HepG2 (cell line): Measurements from ENCODE around the gene PLCG1. TPM values are rescaled to one million over a fixed set of nuclear protein-coding genes. Genes with fewer than 3 reads are reported as not detected.

Experiments
- ATAC-seq: fragments of 200-7000 bp; cut with Tn5 transposase; 3 replicates; pipeline ENCODE4 v1.9.1; 2020; ENCODE audit warnings: mild to moderate bottlenecking, moderate library complexity
- BruUV-seq: library from RNA; stranded (reverse); fragments of 400-500 nt; replicated peaks from 2 replicates; lab custom pipeline; 2021; lab: Mats Ljungman, UMichigan
- CTCF ChIA-PET: fragments of 300-600 bp; formaldehyde crosslinking; extraction: SDS; loops from one replicate; lab custom pipeline; 2021; ENCODE audit warnings: low total read pairs, inconsistent platforms, low intra/inter-chr PET ratio; lab: Yijun Ruan, JAX
- POLR2A ChIA-PET: fragments of 350-600 bp; sonication (Branson Sonifier 250); formaldehyde crosslinking; loops from one replicate; lab custom pipeline; 2020; ENCODE audit warnings: antibody characterized with exemption, inconsistent platforms; lab: Yijun Ruan, JAX
- DNase-seq: peaks from one replicate; pipeline ENCODE4 v3.0.0-alpha.2; 2015; ENCODE audit warnings: low spot score
- FAIRE-seq: peaks from 3 replicates; lab custom pipeline; 2011; peaks lifted over from hg19 to GRCh38; lab: Jason Lieb, UNC
- H2AFZ ChIP-seq: one replicate; pipeline ENCODE4 v1.6.1; 2011; ENCODE audit warnings: low read length, inconsistent platforms
- H3K27ac ChIP-seq: fragments of 300-600 bp; 3 replicates; pipeline ENCODE4 v1.8.0; 2011; ENCODE audit warnings: mixed run types, mild to moderate bottlenecking, mixed read lengths, low read length, inconsistent platforms; ENCODE audit not compliant: insufficient read depth; ENCODE audit errors: extremely low read length
- H3K27me3 ChIP-seq, 2 experiments: fragments of 200-600 bp in 1 of 2; 2 replicates in 1 of 2; 3 replicates in 1 of 2; pipeline versions ENCODE4 v1.6.0 to v1.8.0; 2011; ENCODE audit warnings: low read length in 2 of 2, mild to moderate bottlenecking in 2 of 2, moderate library complexity in 2 of 2, inconsistent platforms in 1 of 2; ENCODE audit not compliant: insufficient read depth in 2 of 2, control insufficient read depth in 1 of 2
- H3K36me3 ChIP-seq, 2 experiments: fragments of 200-600 bp in 1 of 2; replicated peaks in 1 of 2; 2 replicates in 1 of 2; 3 replicates in 1 of 2; pipeline versions ENCODE4 v1.5.1 to v1.8.0; 2011; ENCODE audit warnings: low read length in 2 of 2, inconsistent platforms in 1 of 2; ENCODE audit not compliant: insufficient read depth in 2 of 2, control insufficient read depth in 1 of 2
- H3K4me1 ChIP-seq: 2 replicates; pipeline ENCODE4 v1.5.1; 2012; ENCODE audit warnings: low read length, inconsistent platforms; ENCODE audit not compliant: insufficient read depth
- H3K4me2 ChIP-seq: 2 replicates; pipeline ENCODE4 v1.6.0; 2011; ENCODE audit warnings: low read depth, low read length, inconsistent platforms
- H3K4me3 ChIP-seq, 3 experiments: fragments of 200-600 bp in 1 of 3; sonication (generic), shearing (Covaris generic) in 1 of 3; replicated peaks in 1 of 3; 2 replicates each; pipeline ENCODE4 v1.5.1; 2011 to 2016; ENCODE audit warnings: low read length in 3 of 3, inconsistent platforms in 2 of 3, low read depth in 2 of 3, mild to moderate bottlenecking in 2 of 3, control low read depth in 1 of 3, mixed read lengths in 1 of 3; ENCODE audit not compliant: insufficient read depth in 1 of 3
- H3K79me2 ChIP-seq: one replicate; pipeline ENCODE4 v1.6.1; 2011; ENCODE audit warnings: low read length, inconsistent platforms; ENCODE audit not compliant: insufficient read depth
- H3K9ac ChIP-seq: 2 replicates; pipeline ENCODE4 v1.6.0; 2011; ENCODE audit warnings: mild to moderate bottlenecking, low read depth, low read length, inconsistent platforms; ENCODE audit not compliant: insufficient read depth
- H3K9me3 ChIP-seq: 2 replicates; pipeline ENCODE4 v1.5.1; 2012; ENCODE audit warnings: mild to moderate bottlenecking, low read length
- H4K20me1 ChIP-seq: 2 replicates; pipeline ENCODE4 v1.6.0; 2011; ENCODE audit warnings: inconsistent platforms, mild to moderate bottlenecking, low read length, moderate library complexity; ENCODE audit not compliant: insufficient read depth
- ETV5 ChIP-seq: IDR thresholded peaks from 2 replicates; pipeline ENCODE4 v1.6.1; 2018; ENCODE audit warnings: missing biosample characterization, missing genetic modification reagents, inconsistent platforms, borderline replicate concordance
- HNRNPL ChIP-seq: fragments of 200-400 bp; formaldehyde crosslinking; IDR thresholded peaks from 2 replicates; pipeline ENCODE4 v1.6.1; 2017; ENCODE audit warnings: mild to moderate bottlenecking, low read depth, low read length
- SIN3B ChIP-seq: fragments of 150-350 bp; IDR thresholded peaks from 2 replicates; pipeline ENCODE4 v1.6.1; 2014; ENCODE audit warnings: low read length
- SSRP1 ChIP-seq: IDR thresholded peaks from 2 replicates; pipeline ENCODE4 v1.6.1; 2016; ENCODE audit warnings: control low read depth
- ZNF850 ChIP-seq: sonication (generic); formaldehyde crosslinking; conservative IDR thresholded peaks from 2 replicates; pipeline ENCODE4 v1.9.0; 2021; ENCODE audit warnings: mild to moderate bottlenecking, missing genetic modification reagents
- WGBS: methylation state at CpG from one replicate; pipeline ENCODE4 v1.1.6; 2017; ENCODE audit warnings: low lambda C conversion rate; 5-methylcytosine and 5-hydroxymethylcytosine counted together
- in situ Hi-C: cut with HindIII; loops from 2 replicates; pipeline ENCODE4 v1.10.0; 2017; ENCODE audit warnings: low pct_unique_long_range_greater_than_20kb; ENCODE audit not compliant: extremely low pct_ligation_motif_present
- intact Hi-C: fragments of 100-400 bp; cut with micrococcal nuclease; formaldehyde crosslinking; loops from one replicate; pipeline ENCODE4 v1.10.0; 2022; ENCODE audit not compliant: unreplicated experiment
- polyA plus RNA-seq, 8 experiments: library from polyadenylated mRNA; depleted of rRNA in 3 of 8; stranded (reverse) in 7 of 8; unstranded in 1 of 8; fragments of >200 nt; fragmentation: Illumina TruSeq in 4 of 8; extraction: Trizol in 4 of 8; gene quantifications; 2 replicates each; pipeline versions ENCODE4 v1.2.1 to v1.2.3, GENCODE V29; 2011 to 2016; ENCODE audit warnings: low read depth in 4 of 8, missing spikeins in 1 of 8, mixed read lengths in 1 of 8; ENCODE audit not compliant: insufficient read depth in 1 of 8
- total RNA-seq, 5 experiments: library from RNA; depleted of rRNA; stranded (reverse); fragments of >200 nt; fragmentation: Illumina TruSeq; extraction: Trizol; gene quantifications; 2 replicates each; pipeline ENCODE4 v1.2.3, GENCODE V29; 2016; ENCODE audit warnings: low read depth in 1 of 5
- TF ChIP-seq, protein P1 (sequence below): IDR thresholded peaks from 2 replicates; pipeline ENCODE4 v1.6.1; 2016; ENCODE audit warnings: low read depth, missing genetic modification reagents, missing compliant biosample characterization

The PLCG1 gene
- total and polyA plus RNA-seq, 2 of the 13 experiments (the other 11 are each of a cell fraction or from before 2014, with no cell fraction given): 85.3 to 158 TPM

- Histone ChIP-seq H2AFZ (no peak overlapping the region), H4K20me1 (no peaks in the 10 kb centered on the region), H3K9me3 (peaks cover 8% of the 10 kb centered on the region; the same call in 1 of the 2 replicates), H3K9ac (no peak overlapping the region), H3K4me1 (no peaks in the 10 kb centered on the region), H3K27ac (no peak overlapping the region), H3K4me2 (no peak overlapping the region), H3K79me2 (no peaks in the 10 kb centered on the region), H3K36me3 (peaks cover 0 to 1% of the 10 kb centered on the region in 2 experiments; a peak in 1 of 5 replicates), H3K27me3 (no peaks in the 10 kb centered on the region), H3K4me3 (no peak overlapping the region)
- CTCF ChIA-PET: no interaction called here
- 89% methylated on average over 3 of the region's 3 CpGs for WGBS
- in situ Hi-C loops: no loop called here
- no TSS peak for BruUV-seq
- intact Hi-C loops: no loop called here
- TF ChIP-seq ETV5: no peak
- FAIRE-seq (no peak), DNase-seq (no peak), ATAC-seq (no peak)
- POLR2A ChIA-PET: no interaction called here
Observed at GRCh38 chr20:41200446-41201202, 63.3 kb downstream of the PLCG1 start.

DNA sequence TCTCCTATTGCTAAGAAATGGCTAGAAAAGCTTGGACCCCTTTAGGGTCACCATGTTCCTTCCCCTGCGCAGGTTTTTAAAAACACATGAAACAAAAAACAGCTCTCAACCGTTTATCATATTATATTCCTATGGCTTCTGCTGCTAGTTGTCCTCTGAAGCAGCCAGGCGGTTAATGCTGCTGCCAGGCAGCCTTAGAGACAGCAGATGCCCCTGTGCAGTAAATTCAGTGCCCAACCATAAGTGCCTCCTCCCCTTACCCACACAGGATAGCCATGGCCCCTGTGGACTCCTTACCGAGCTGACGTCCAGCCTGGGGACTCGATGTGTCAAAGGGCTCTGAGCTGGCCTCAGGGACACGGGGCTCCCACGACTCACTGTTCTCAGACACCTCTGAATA is 64.4 kb downstream of the PLCG1 start:
- H3K4me2 ChIP-seq: no peak overlapping the region
- no TSS peak for BruUV-seq
- DNase-seq: no peak
- intact Hi-C loops (no loop called here), in situ Hi-C loops (no loop called here)
- H3K9me3 ChIP-seq: peaks cover 8% of the 10 kb centered on the region; the same call in 1 of the 2 replicates
- no peak overlapping the region for H3K27ac ChIP-seq
- no peaks in the 10 kb centered on the region for H3K79me2 ChIP-seq
- H2AFZ ChIP-seq: no peak overlapping the region
- TF ChIP-seq HNRNPL (no peak), SSRP1 (no peak), SIN3B (no peak), ZNF850 (no peak)
- TF ChIP-seq, protein P1, sequence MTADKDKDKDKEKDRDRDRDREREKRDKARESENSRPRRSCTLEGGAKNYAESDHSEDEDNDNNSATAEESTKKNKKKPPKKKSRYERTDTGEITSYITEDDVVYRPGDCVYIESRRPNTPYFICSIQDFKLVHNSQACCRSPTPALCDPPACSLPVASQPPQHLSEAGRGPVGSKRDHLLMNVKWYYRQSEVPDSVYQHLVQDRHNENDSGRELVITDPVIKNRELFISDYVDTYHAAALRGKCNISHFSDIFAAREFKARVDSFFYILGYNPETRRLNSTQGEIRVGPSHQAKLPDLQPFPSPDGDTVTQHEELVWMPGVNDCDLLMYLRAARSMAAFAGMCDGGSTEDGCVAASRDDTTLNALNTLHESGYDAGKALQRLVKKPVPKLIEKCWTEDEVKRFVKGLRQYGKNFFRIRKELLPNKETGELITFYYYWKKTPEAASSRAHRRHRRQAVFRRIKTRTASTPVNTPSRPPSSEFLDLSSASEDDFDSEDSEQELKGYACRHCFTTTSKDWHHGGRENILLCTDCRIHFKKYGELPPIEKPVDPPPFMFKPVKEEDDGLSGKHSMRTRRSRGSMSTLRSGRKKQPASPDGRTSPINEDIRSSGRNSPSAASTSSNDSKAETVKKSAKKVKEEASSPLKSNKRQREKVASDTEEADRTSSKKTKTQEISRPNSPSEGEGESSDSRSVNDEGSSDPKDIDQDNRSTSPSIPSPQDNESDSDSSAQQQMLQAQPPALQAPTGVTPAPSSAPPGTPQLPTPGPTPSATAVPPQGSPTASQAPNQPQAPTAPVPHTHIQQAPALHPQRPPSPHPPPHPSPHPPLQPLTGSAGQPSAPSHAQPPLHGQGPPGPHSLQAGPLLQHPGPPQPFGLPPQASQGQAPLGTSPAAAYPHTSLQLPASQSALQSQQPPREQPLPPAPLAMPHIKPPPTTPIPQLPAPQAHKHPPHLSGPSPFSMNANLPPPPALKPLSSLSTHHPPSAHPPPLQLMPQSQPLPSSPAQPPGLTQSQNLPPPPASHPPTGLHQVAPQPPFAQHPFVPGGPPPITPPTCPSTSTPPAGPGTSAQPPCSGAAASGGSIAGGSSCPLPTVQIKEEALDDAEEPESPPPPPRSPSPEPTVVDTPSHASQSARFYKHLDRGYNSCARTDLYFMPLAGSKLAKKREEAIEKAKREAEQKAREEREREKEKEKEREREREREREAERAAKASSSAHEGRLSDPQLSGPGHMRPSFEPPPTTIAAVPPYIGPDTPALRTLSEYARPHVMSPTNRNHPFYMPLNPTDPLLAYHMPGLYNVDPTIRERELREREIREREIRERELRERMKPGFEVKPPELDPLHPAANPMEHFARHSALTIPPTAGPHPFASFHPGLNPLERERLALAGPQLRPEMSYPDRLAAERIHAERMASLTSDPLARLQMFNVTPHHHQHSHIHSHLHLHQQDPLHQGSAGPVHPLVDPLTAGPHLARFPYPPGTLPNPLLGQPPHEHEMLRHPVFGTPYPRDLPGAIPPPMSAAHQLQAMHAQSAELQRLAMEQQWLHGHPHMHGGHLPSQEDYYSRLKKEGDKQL (CRISPR knock-in tag): no peak
- no peak overlapping the region for H3K4me3 ChIP-seq
- FAIRE-seq: no peak
- H3K9ac ChIP-seq: no peak overlapping the region
- no peak; the same call in 1 of the 3 replicates for ATAC-seq
- H3K36me3 ChIP-seq: peaks cover 0 to 1% of the 10 kb centered on the region in 2 experiments; a peak in 1 of 5 replicates
- H4K20me1 ChIP-seq: no peaks in the 10 kb centered on the region
- no peaks in the 10 kb centered on the region for H3K27me3 ChIP-seq
- ChIA-PET POLR2A (no interaction called here), CTCF (no interaction called here)
- WGBS: 88% methylated on average over 8 of the region's 8 CpGs
- no peaks in the 10 kb centered on the region for H3K4me1 ChIP-seq
